IMR-90 (cell line): ENCODE data around the gene KIF1A. TPM values are rescaled to one million over a fixed set of nuclear protein-coding genes. Genes with fewer than 3 reads are reported as not detected.
"Not testable (repeated sequence)": the region's sequence is repeated elsewhere in the genome, so short reads cannot be mapped to it uniquely, and the experiment has no call there.

ENCODE experiments used
- ATAC-seq: fragments of 200-7000 bp; cut with Tn5 transposase; 2 replicates; pipeline ENCODE4 v1.9.1; 2020; ENCODE audit warnings: low read depth, mild to moderate bottlenecking, moderate library complexity
- BruUV-seq: library from RNA; stranded (reverse); fragments of 400-500 nt; replicated peaks from 2 replicates; lab custom pipeline; 2021; lab: Mats Ljungman, UMichigan
- CTCF ChIA-PET: fragments of 300-600 bp; formaldehyde crosslinking; extraction: SDS; loops from one replicate; lab custom pipeline; 2021; ENCODE audit warnings: antibody characterized with exemption; lab: Yijun Ruan, JAX
- POLR2A ChIA-PET: fragments of 300-600 bp; sonication (Branson Sonifier 250); formaldehyde crosslinking; loops from one replicate; lab custom pipeline; 2022; ENCODE audit warnings: antibody characterized with exemption; ENCODE audit not compliant: unreplicated experiment; lab: Charles Lee
- DNase-seq: peaks from one replicate; pipeline ENCODE4 v3.0.0; 2013
- H2AFZ ChIP-seq: replicated peaks from 2 replicates; pipeline ENCODE3; 2013; ENCODE audit warnings: low read length, mild to moderate bottlenecking; ENCODE audit not compliant: poor library complexity
- H2AK5ac ChIP-seq: 2 replicates; pipeline ENCODE4 v1.6.1; 2013; ENCODE audit warnings: low read depth, low read length, inconsistent platforms
- H2AK9ac ChIP-seq: replicated peaks from 2 replicates; pipeline ENCODE3; 2013; ENCODE audit warnings: mild to moderate bottlenecking, low read depth, low read length, moderate library complexity; ENCODE audit not compliant: poor library complexity
- H2BK120ac ChIP-seq: 2 replicates; pipeline ENCODE4 v1.6.1; 2013; ENCODE audit warnings: low read depth, low read length, inconsistent platforms
- H2BK15ac ChIP-seq: 3 replicates; pipeline ENCODE4 v1.6.1; 2013; ENCODE audit warnings: low read depth, low read length, inconsistent platforms
- H2BK20ac ChIP-seq: 2 replicates; pipeline ENCODE4 v1.6.1; 2013; ENCODE audit warnings: low read depth, mild to moderate bottlenecking, inconsistent platforms, low read length, moderate library complexity
- H2BK5ac ChIP-seq: 2 replicates; pipeline ENCODE4 v1.6.1; 2013; ENCODE audit warnings: mild to moderate bottlenecking, low read depth, low read length, inconsistent platforms; ENCODE audit not compliant: poor library complexity, severe bottlenecking
- H3K14ac ChIP-seq: replicated peaks from 2 replicates; pipeline ENCODE4 v1.6.1; 2013; ENCODE audit warnings: low read depth, low read length, inconsistent platforms
- H3K18ac ChIP-seq: 2 replicates; pipeline ENCODE4 v1.6.1; 2013; ENCODE audit warnings: low read depth, low read length, control low read depth
- H3K23ac ChIP-seq: 2 replicates; pipeline ENCODE4 v1.6.1; 2013; ENCODE audit warnings: low read depth, low read length, inconsistent platforms
- H3K27ac ChIP-seq: 2 replicates; pipeline ENCODE4 v1.5.1; 2013; ENCODE audit warnings: mild to moderate bottlenecking, control low read depth, low read length; ENCODE audit not compliant: insufficient read depth
- H3K27me3 ChIP-seq: 2 replicates; pipeline ENCODE4 v1.6.1; 2013; ENCODE audit warnings: low read length; ENCODE audit not compliant: control insufficient read depth, insufficient read depth
- H3K36me3 ChIP-seq: 2 replicates; pipeline ENCODE4 v1.6.1; 2013; ENCODE audit warnings: low read length, mixed read lengths; ENCODE audit not compliant: control insufficient read depth, insufficient read depth
- H3K4ac ChIP-seq: 2 replicates; pipeline ENCODE4 v1.6.1; 2013; ENCODE audit warnings: low read depth, low read length, inconsistent platforms
- H3K4me1 ChIP-seq: 2 replicates; pipeline ENCODE4 v1.6.1; 2013; ENCODE audit warnings: low read length, mixed read lengths; ENCODE audit not compliant: control insufficient read depth, insufficient read depth
- H3K4me2 ChIP-seq: 2 replicates; pipeline ENCODE4 v1.6.1; 2013; ENCODE audit warnings: low read depth, mild to moderate bottlenecking, control low read depth, low read length, moderate library complexity
- H3K4me3 ChIP-seq: 2 replicates; pipeline ENCODE4 v1.5.1; 2013; ENCODE audit warnings: low read depth, mild to moderate bottlenecking, control low read depth, low read length, moderate library complexity; ENCODE audit not compliant: insufficient read depth
- H3K56ac ChIP-seq: 2 replicates; pipeline ENCODE4 v1.6.1; 2013; ENCODE audit warnings: low read length, inconsistent platforms; ENCODE audit not compliant: insufficient read depth; ENCODE audit errors: extremely low read depth
- H3K79me1 ChIP-seq, 2 experiments: 2 replicates each; pipeline ENCODE4 v1.6.1; 2013; ENCODE audit warnings: low read length in 2 of 2, inconsistent platforms in 1 of 2, low read depth in 1 of 2
- H3K9ac ChIP-seq: 2 replicates; pipeline ENCODE4 v1.6.1; 2013; ENCODE audit warnings: low read depth, low read length, control low read depth
- H3K9me1 ChIP-seq: 2 replicates; pipeline ENCODE4 v1.6.1; 2013; ENCODE audit warnings: low read length, inconsistent platforms; ENCODE audit not compliant: insufficient read depth
- H3K9me3 ChIP-seq: 2 replicates; pipeline ENCODE4 v1.6.1; 2013; ENCODE audit warnings: low read length; ENCODE audit not compliant: control insufficient read depth, insufficient read depth
- H4K20me1 ChIP-seq: 2 replicates; pipeline ENCODE4 v1.6.1; 2013; ENCODE audit warnings: low read length, inconsistent platforms; ENCODE audit not compliant: insufficient read depth
- H4K5ac ChIP-seq: 2 replicates; pipeline ENCODE4 v1.6.1; 2013; ENCODE audit warnings: mild to moderate bottlenecking, low read depth, low read length, control low read depth
- H4K8ac ChIP-seq, 2 experiments: 2 replicates each; pipeline ENCODE4 v1.6.1; 2013; ENCODE audit warnings: low read depth in 2 of 2, low read length in 2 of 2, control low read depth in 1 of 2, inconsistent platforms in 1 of 2
- H4K91ac ChIP-seq: 2 replicates; pipeline ENCODE4 v1.6.1; 2013; ENCODE audit warnings: low read depth, low read length, inconsistent platforms; ENCODE audit not compliant: insufficient read depth
- WGBS, 2 experiments: methylation state at CpG; one replicate each; pipeline versions ENCODE4 v1.1.5 to v1.1.7; 2013; ENCODE audit warnings: missing lambda C conversion rate in 2 of 2; ENCODE audit not compliant: insufficient read length in 1 of 2; ENCODE audit errors: extremely low coverage in 2 of 2; 5-methylcytosine and 5-hydroxymethylcytosine counted together
- dilution Hi-C: fragments of 300-500 bp; cut with HindIII; formaldehyde crosslinking; loops from one replicate; pipeline ENCODE4 v1.14.3; 2018; ENCODE audit warnings: low sequenced_read_pairs; ENCODE audit not compliant: unreplicated experiment
- in situ Hi-C: fragments of 300-500 bp; cut with MboI; formaldehyde crosslinking; loops from 3 replicates; pipeline ENCODE4 v1.14.3; 2019; ENCODE audit warnings: low sequenced_read_pairs, inconsistent platforms, mixed read lengths
- intact Hi-C: fragments of 100-400 bp; cut with micrococcal nuclease; formaldehyde crosslinking; loops from 2 replicates; pipeline ENCODE4 v1.10.0; 2022
- polyA plus RNA-seq, 3 experiments: library from polyadenylated mRNA; depleted of rRNA; stranded (reverse); fragments of >200 nt; gene quantifications; 2 replicates each; pipeline ENCODE4 v1.2.3, GENCODE V29; 2012; ENCODE audit warnings: low replicate concordance in 1 of 3
- total RNA-seq: library from RNA; depleted of rRNA; stranded (reverse); fragments of >200 nt; gene quantifications from 2 replicates; pipeline ENCODE4 v1.2.3, GENCODE V29; 2012

Gene KIF1A
- total and polyA plus RNA-seq, 2 of the 4 experiments (the other 2 are of a cell fraction), result under 0.01 TPM; not detected in 1

- dilution Hi-C loops, H4K20me1 ChIP-seq, H3K9ac ChIP-seq, H3K27ac ChIP-seq, BruUV-seq, H3K23ac ChIP-seq, H4K5ac ChIP-seq, H3K56ac ChIP-seq, H3K4ac ChIP-seq, H2BK120ac ChIP-seq, H3K9me1 ChIP-seq, H3K4me2 ChIP-seq, H3K18ac ChIP-seq, H2AFZ ChIP-seq, H3K4me1 ChIP-seq, ATAC-seq, H4K8ac ChIP-seq, H2BK20ac ChIP-seq, POLR2A ChIA-PET, H3K4me3 ChIP-seq, CTCF ChIA-PET, H3K9me3 ChIP-seq, H3K36me3 ChIP-seq, DNase-seq, H3K79me1 ChIP-seq, H3K14ac ChIP-seq, H2AK5ac ChIP-seq, H2BK15ac ChIP-seq, H4K91ac ChIP-seq, H2AK9ac ChIP-seq, H2BK5ac ChIP-seq, in situ Hi-C loops: not testable (repeated sequence)
- intact Hi-C loops, result loop anchor here (5.0 kb wide), 1 partner anchor 188 kb away; no protein-coding TSS in a partner anchor
- WGBS, 2 experiments, result 80% methylated on average over 1 of the region's 21 CpGs; no CpG with 5 or more reads in 1 of the 2 experiments
- H3K27me3 ChIP-seq, result peaks cover 16% of the 10 kb centered on the region
Measured at GRCh38 chr2:240700616-240701015, 119.4 kb downstream of the KIF1A start.

DNA sequence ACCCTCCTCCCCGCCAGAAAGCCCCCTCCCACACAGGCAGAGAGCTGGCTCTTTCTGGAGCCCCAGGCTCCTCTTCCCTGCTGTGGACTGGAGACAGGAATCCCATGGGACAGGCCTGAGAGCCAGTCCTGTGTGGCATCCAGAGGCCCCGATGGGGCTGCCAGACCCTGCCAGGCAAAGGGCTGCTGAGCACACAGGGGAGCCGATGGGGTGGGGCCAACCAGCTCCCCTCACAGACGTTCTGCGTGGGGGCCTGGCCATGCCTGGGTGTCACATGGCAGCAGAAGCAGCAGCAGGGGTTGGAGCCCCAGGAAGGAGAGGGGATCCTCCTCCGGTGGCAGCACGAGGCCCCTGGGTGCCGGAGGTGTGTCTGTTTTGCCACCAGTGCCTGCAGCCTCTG, 120.2 kb downstream of the KIF1A start:
- H3K23ac ChIP-seq, H2BK15ac ChIP-seq, H2AFZ ChIP-seq, H2AK5ac ChIP-seq, in situ Hi-C loops, H3K18ac ChIP-seq, H2BK5ac ChIP-seq, H4K91ac ChIP-seq, H3K9me3 ChIP-seq, H3K9me1 ChIP-seq, H3K27ac ChIP-seq, H3K56ac ChIP-seq, H3K14ac ChIP-seq, H3K4me3 ChIP-seq, H4K8ac ChIP-seq, H3K4me1 ChIP-seq, ATAC-seq, H2BK20ac ChIP-seq, BruUV-seq, dilution Hi-C loops, CTCF ChIA-PET, DNase-seq, H2AK9ac ChIP-seq, H3K4ac ChIP-seq, H3K79me1 ChIP-seq, H4K5ac ChIP-seq, H2BK120ac ChIP-seq, H3K36me3 ChIP-seq, POLR2A ChIA-PET, H3K4me2 ChIP-seq, H3K9ac ChIP-seq, H4K20me1 ChIP-seq: not testable (repeated sequence)
- WGBS, 2 experiments, result no CpG with 5 or more reads among the region's 8 CpGs
- H3K27me3 ChIP-seq, result peaks cover 13% of the 10 kb centered on the region; the same call in 1 of the 2 replicates
- intact Hi-C loops, result loop anchor here (5.0 kb wide), 1 partner anchor 188 kb away; no protein-coding TSS in a partner anchor
